A549 treated with Mapracorat at 1 μM for 4 hours (cell line): ENCODE results near the gene IL36B. TPM values are rescaled to one million over a fixed set of nuclear protein-coding genes. Genes with fewer than 3 reads are reported as not detected.

Source experiments
- total RNA-seq: library from RNA; stranded (reverse); fragments of 200-300 nt; extraction: Qiagen RNA extraction; gene quantifications from 5 replicates; pipeline ENCODE4 v1.2.3, GENCODE V29; 2022

Gene IL36B
- total RNA-seq, result 0.15 to 0.34 TPM (median 0.17 TPM) in 3 of 5 replicates, not detected in the others

DNA sequence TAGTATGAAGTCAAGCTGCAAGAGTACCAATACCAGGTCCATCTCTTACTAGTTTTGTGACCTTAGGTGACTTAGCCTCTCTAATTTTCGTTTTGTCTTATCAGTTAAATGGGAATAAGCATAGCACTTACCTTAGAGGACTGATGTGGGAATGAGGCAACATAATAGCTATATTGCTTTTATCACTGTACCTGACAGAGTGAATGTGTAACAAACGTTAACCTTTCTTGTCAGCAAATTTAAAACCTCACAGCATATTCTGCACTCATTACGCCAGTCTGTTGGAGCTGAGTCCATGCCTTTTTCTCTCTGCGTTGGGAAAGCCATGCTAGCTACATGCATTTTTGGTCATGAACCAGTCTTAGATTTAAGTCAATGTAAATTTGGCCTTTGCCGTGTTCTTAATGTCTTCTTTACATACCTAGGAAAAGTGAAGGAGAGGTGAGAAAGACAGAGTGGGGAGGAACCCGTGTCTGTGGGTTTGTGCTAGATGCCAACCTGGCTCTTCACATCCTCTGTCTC is at the start of gene IL36B:
TSS of gene IL36B (minus strand) at position 472 of the 522 bp plus-strand sequence.

DNA sequence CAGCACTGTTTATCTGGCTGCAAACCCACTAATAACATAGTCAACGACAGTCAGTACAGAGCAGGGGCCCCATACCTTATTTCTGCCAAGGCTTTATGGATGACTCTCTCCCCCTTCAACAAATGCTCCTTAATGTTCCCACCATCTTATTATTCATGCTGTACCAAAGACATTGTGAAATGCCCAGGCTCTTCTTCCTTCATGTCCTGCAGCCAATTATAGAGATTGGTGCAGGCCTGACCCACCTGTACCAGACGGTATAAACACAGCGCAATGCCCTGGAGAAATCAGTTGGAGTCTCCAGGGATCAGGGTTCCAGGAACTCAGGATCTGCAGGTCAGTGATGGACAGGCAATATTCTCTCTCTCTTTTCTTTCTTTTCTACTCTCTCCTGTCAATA is 15.0 kb upstream of the IL36B start, which contains the start of gene IL1F10:
TSS of gene IL1F10 (plus strand) at position 290 of the 400 bp plus-strand sequence. CDS start 4,769 bp downstream, outside the sequence.

DNA sequence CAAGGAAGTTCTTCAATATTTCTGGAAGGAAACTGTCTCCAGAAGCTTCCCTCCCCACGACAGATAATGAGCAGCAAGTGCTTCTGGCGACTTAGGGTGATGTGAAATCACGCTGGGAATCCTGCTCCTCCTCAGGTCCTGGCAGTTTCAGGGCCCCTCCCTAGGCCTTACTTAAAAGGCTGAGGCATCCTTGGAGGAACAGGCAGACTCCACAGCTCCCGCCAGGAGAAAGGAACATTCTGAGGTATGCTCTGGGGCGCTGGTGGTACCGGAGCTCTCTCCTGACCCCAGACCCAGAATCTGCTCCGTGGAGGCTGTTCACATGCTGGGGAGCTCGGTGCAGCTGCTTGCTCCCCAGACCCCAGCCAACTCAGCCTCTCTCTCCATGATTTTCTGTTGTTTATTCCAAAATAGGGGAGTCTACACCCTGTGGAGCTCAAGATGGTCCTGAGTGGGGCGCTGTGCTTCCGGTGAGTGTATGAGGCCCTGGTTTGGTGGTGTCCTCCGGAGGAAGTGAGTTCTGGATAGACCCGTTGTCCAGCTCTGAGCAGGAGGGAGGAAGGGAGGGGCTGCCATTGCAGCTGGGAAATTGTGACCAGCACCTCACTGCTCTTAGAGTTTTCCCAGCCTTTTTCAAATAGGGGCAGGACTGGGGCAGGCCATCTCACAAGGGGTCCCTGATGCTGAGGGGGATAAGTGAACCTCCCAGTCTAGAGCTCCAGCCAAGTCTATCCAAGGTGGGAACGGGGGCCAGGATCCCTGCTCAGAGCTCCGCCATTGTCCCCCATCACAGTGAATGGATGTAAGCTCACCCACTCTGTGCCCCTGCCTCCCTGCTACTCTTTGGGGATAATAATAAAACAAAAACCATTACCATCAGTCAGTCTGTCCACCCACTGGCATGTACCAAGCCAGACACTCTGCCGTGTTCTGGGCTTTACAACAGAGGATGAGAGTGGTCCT is 6.6 kb upstream of the IL36B start, which contains the start of gene IL36RN:
TSS of gene IL36RN (plus strand) at position 201 of the 963 bp plus-strand sequence. CDS start at position 442, 241 bp downstream.

DNA sequence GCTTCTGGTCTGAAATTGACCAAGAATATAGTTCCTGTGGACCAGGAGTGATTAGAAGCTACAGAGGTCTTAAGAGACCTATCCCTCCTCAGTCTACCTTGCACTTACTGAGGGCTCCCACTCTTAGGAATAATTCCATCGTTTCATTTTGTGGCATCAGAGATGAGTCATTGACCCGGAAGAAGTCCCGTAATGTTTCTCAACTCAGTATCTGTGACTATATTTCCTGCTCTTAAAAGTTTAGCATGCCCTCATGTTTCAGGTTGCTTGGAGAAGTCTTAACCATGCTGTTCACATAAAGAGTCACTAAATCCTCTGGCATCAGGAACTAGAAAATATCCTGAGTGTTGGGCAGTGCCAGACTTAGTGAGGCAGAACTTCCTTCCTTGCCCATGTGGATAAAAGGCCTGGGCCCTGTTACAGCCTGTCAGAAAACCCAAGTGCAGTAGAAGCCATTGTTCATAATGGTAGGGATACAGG is 47.6 kb downstream of the IL36B start, which contains the start of gene IL36A:
TSS of gene IL36A (plus strand) at position 430 of the 480 bp plus-strand sequence. CDS start 413 bp downstream, outside the sequence.

DNA sequence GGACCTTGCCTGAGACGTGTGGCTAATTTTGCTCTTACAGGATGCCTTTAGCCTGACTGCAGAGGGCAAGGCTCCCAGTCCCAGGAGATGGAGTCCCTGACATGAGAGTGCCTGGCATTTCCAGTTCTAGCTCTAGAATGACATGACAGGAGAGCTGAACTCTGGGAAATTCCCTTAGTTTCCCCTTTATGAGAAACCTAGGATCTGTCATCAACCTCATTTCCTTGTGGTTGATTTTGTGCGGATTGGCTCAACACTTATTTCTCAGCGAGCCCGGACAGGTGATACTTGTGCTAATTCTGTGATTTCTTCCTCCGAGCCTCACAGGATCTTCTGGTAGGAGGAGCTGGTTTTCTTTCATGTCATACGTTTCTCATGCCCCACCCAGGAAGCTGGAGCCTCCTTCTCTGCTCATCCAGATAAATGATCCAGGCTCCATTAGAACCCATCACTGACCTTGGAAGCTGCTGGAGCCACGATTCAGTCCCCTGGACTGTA is 75.1 kb downstream of the IL36B start, which contains the start of gene IL36G:
TSS of gene IL36G (plus strand) at position 448 of the 498 bp plus-strand sequence. CDS start 633 bp downstream, outside the sequence.

Other genes starting within 250 kb of the IL36B start
- gene IL1B, start 216.1 kb downstream of the IL36B start, total RNA-seq, result 0.13 to 0.17 TPM (median 0.14 TPM) in 4 of 5 replicates, not detected in the other
- gene IL37, start 141.7 kb downstream of the IL36B start, total RNA-seq, result not detected in 5 replicates
- not detected in 5 replicates for gene IL36G, start 74.9 kb downstream of the IL36B start, total RNA-seq
- gene IL36A, start 47.4 kb downstream of the IL36B start, total RNA-seq, result not detected in 5 replicates
- 0.07 to 0.21 TPM in 2 of 5 replicates, not detected in the others for gene IL36RN, start 6.3 kb upstream of the IL36B start, total RNA-seq
- not detected in 5 replicates for gene IL1F10, start 15.1 kb upstream of the IL36B start, total RNA-seq
- 0.13 to 0.53 TPM (median 0.37 TPM) in 5 replicates for gene IL1RN, start 74.7 kb upstream of the IL36B start, total RNA-seq
- gene PSD4, start 121.1 kb upstream of the IL36B start, total RNA-seq, result 10.4 to 14.6 TPM (median 12.8 TPM) in 5 replicates
- 0.50 to 1.3 TPM (median 0.80 TPM) in 5 replicates for gene PAX8, start 226.1 kb upstream of the IL36B start, total RNA-seq